NCI-H446 treated with DMSO at 0.1 percent for 48 hours (cell line): ENCODE results near the gene ABCF3.

Source experiments
- DNase-seq: peaks from one replicate; lab custom pipeline; 2025; lab: John Stamatoyannopoulos, UW

Gene ABCF3

GRCh38 chr3:184188080-184188479 is 2.1 kb downstream of the ABCF3 start:
- DNase-seq, result no peak

GRCh38 chr3:184189421-184189820 is 3.4 kb downstream of the ABCF3 start:
- no peak for DNase-seq

GRCh38 chr3:184192889-184193288 is 6.9 kb downstream of the ABCF3 start:
- no peak for DNase-seq

GRCh38 chr3:184193991-184194539 is 8.1 kb downstream of the ABCF3 start:
- no peak for DNase-seq

- DNase-seq, result no peak
Measured at GRCh38 chr3:184196536-184196935, 10.5 kb downstream of the ABCF3 start.

- DNase-seq, result no peak
Measured at GRCh38 chr3:184198509-184198908, 12.5 kb downstream of the ABCF3 start.

- DNase-seq, result no peak
Measured at GRCh38 chr3:184200825-184201224, 14.8 kb downstream of the ABCF3 start.

GRCh38 chr3:184203526-184203925 is 17.5 kb downstream of the ABCF3 start:
- DNase-seq, result no peak

GRCh38 chr3:184209146-184209923 is 23.3 kb downstream of the ABCF3 start:
- DNase-seq, result no peak

- DNase-seq, result no peak
Measured at GRCh38 chr3:184211297-184211696, 25.3 kb downstream of the ABCF3 start.

GRCh38 chr3:184211718-184212117 is 25.7 kb downstream of the ABCF3 start:
- DNase-seq, result no peak

- no peak for DNase-seq
Measured at GRCh38 chr3:184218814-184219213, 32.8 kb downstream of the ABCF3 start.

GRCh38 chr3:184222521-184222920 is 36.5 kb downstream of the ABCF3 start:
- no peak for DNase-seq

GRCh38 chr3:184223946-184224345 is 37.9 kb downstream of the ABCF3 start:
- no peak for DNase-seq

GRCh38 chr3:184227481-184227935 is 41.5 kb downstream of the ABCF3 start:
- no peak for DNase-seq

- DNase-seq, result no peak
Measured at GRCh38 chr3:184228376-184229137, 42.6 kb downstream of the ABCF3 start.

GRCh38 chr3:184229394-184230080 is 43.5 kb downstream of the ABCF3 start, which contains the start of gene VWA5B2:
Gene VWA5B2, plus strand, starts transcription at chr3:184229585. Its CDS starts 944 bp downstream, at chr3:184230529.
- peak; percentile 54 for DNase-seq

GRCh38 chr3:184230081-184230602 is 44.1 kb downstream of the ABCF3 start:
- DNase-seq, result no peak

- DNase-seq, result no peak
Measured at GRCh38 chr3:184230603-184231528, 44.9 kb downstream of the ABCF3 start.

GRCh38 chr3:184231671-184232070 is 45.7 kb downstream of the ABCF3 start:
- no peak for DNase-seq
